ENCODE results near the gene FUBP3. TPM values are rescaled to one million over a fixed set of nuclear protein-coding genes. Genes with fewer than 3 reads are reported as not detected.

The FUBP3 gene
- polyA plus RNA-seq, 1 donor (not counting 4 experiments of a cell fraction or from before 2014, with no cell fraction given) = 39.1 TPM

DNA sequence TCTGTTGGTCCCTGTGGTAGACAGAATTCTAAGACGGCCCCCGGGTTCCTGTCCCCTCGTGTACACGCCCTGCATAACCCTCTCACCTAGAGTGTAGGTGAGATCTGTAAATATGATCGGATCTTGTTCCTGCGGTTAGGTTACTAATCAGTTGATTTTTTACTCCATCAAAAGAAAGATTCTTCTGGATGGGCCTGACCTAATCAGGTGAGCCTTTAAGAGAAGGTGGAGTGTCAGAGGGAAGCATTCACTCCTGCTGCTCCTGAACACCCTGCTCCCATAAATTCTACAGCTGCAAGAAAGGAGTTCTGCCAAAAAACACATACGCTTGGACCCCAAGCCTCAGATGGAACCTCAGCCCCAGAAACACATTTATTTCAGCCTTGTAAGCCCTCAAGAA is 15.6 kb upstream of the FUBP3 start:
- Histone ChIP-seq H3K36me3 (ENCODE audit: control insufficient read depth in 2 of 2, extremely low read depth in 1 of 2, insufficient read depth in 2 of 2, low read length in 2 of 2) (no peaks in the 10 kb centered on the region), H3K9me1 (ENCODE audit: control insufficient read depth, extremely low read depth, insufficient read depth, low read length) (no peaks in the 10 kb centered on the region), H2AFZ (ENCODE audit: control insufficient read depth, low read length) (no peak overlapping the region), H3K27ac (ENCODE audit: control insufficient read depth, insufficient read depth, low read length) (no peak overlapping the region), H3K9ac (ENCODE audit: control insufficient read depth, extremely low read depth, insufficient read depth, low read length) (no peak overlapping the region), H3K9me3 (ENCODE audit: control insufficient read depth, low read depth, low read length) (no peaks in the 10 kb centered on the region), H3K27me3 (ENCODE audit: control insufficient read depth, extremely low read depth, insufficient read depth, low read length) (no peaks in the 10 kb centered on the region), H4K20me1 (ENCODE audit: control insufficient read depth, extremely low read depth, insufficient read depth, low read length) (no peaks in the 10 kb centered on the region), H3K4me1 (ENCODE audit: control insufficient read depth, extremely low read depth, insufficient read depth, low read length) (peaks cover 6% of the 10 kb centered on the region), H3K4me2 (ENCODE audit: control insufficient read depth, extremely low read depth, insufficient read depth, low read depth, low read length) (no peak overlapping the region), H3K4me3 (ENCODE audit: control insufficient read depth in 2 of 3, extremely low read depth in 1 of 3, insufficient read depth in 2 of 3, low read depth in 1 of 3, low read length in 3 of 3) (no peak overlapping the region), H3K79me2 (ENCODE audit: control insufficient read depth, insufficient read depth, low read length) (no peaks in the 10 kb centered on the region)
- DNase-seq (ENCODE audit: low read depth, low spot score) = no peak
- no peak for TF ChIP-seq EZH2 (IDR thresholded peaks at IDR 0.05; ENCODE audit: low read length)
- no peak for FAIRE-seq
- dilution Hi-C loops (cut with MboI; ENCODE audit: extremely low pct_ligation_motif_present, low sequenced_read_pairs) = no loop called here

- dilution Hi-C loops (cut with MboI; ENCODE audit: extremely low pct_ligation_motif_present, low sequenced_read_pairs) = no loop called here
- no peaks in the 10 kb centered on the region for H3K27me3 ChIP-seq (ENCODE audit: control insufficient read depth, extremely low read depth, insufficient read depth, low read length)
- no peak overlapping the region for H3K27ac ChIP-seq (ENCODE audit: control insufficient read depth, insufficient read depth, low read length)
- no peaks in the 10 kb centered on the region for H3K9me3 ChIP-seq (ENCODE audit: control insufficient read depth, low read depth, low read length)
- FAIRE-seq = no peak
- H3K4me3 ChIP-seq (ENCODE audit: control insufficient read depth in 2 of 3, extremely low read depth in 1 of 3, insufficient read depth in 2 of 3, low read depth in 1 of 3, low read length in 3 of 3) = no peak overlapping the region
- no peak for DNase-seq (ENCODE audit: low read depth, low spot score)
- no peak overlapping the region for H3K4me2 ChIP-seq (ENCODE audit: control insufficient read depth, extremely low read depth, insufficient read depth, low read depth, low read length)
- no peaks in the 10 kb centered on the region for H3K9me1 ChIP-seq (ENCODE audit: control insufficient read depth, extremely low read depth, insufficient read depth, low read length)
- no peak overlapping the region for H3K9ac ChIP-seq (ENCODE audit: control insufficient read depth, extremely low read depth, insufficient read depth, low read length)
- no peaks in the 10 kb centered on the region for H3K36me3 ChIP-seq (ENCODE audit: control insufficient read depth in 2 of 2, extremely low read depth in 1 of 2, insufficient read depth in 2 of 2, low read length in 2 of 2)
- H2AFZ ChIP-seq (ENCODE audit: control insufficient read depth, low read length) = no peak overlapping the region
- H3K79me2 ChIP-seq (ENCODE audit: control insufficient read depth, insufficient read depth, low read length) = no peaks in the 10 kb centered on the region
- TF ChIP-seq, protein P1, sequence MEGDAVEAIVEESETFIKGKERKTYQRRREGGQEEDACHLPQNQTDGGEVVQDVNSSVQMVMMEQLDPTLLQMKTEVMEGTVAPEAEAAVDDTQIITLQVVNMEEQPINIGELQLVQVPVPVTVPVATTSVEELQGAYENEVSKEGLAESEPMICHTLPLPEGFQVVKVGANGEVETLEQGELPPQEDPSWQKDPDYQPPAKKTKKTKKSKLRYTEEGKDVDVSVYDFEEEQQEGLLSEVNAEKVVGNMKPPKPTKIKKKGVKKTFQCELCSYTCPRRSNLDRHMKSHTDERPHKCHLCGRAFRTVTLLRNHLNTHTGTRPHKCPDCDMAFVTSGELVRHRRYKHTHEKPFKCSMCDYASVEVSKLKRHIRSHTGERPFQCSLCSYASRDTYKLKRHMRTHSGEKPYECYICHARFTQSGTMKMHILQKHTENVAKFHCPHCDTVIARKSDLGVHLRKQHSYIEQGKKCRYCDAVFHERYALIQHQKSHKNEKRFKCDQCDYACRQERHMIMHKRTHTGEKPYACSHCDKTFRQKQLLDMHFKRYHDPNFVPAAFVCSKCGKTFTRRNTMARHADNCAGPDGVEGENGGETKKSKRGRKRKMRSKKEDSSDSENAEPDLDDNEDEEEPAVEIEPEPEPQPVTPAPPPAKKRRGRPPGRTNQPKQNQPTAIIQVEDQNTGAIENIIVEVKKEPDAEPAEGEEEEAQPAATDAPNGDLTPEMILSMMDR (optimal IDR thresholded peaks at IDR 0.05 in 1 of 3, IDR thresholded peaks at IDR 0.05 in 1 of 3, conservative IDR thresholded peaks at IDR 0.05 in 1 of 3; ENCODE audit: extremely low read depth in 1 of 3, insufficient read depth in 2 of 3, low read length in 3 of 3) = no peak
- no peak for TF ChIP-seq EZH2 (IDR thresholded peaks at IDR 0.05; ENCODE audit: low read length)
- no peaks in the 10 kb centered on the region for H4K20me1 ChIP-seq (ENCODE audit: control insufficient read depth, extremely low read depth, insufficient read depth, low read length)
- peaks cover 6% of the 10 kb centered on the region for H3K4me1 ChIP-seq (ENCODE audit: control insufficient read depth, extremely low read depth, insufficient read depth, low read length)
Measured at GRCh38 chr9:130565792-130566191, 13.6 kb upstream of the FUBP3 start.

DNA sequence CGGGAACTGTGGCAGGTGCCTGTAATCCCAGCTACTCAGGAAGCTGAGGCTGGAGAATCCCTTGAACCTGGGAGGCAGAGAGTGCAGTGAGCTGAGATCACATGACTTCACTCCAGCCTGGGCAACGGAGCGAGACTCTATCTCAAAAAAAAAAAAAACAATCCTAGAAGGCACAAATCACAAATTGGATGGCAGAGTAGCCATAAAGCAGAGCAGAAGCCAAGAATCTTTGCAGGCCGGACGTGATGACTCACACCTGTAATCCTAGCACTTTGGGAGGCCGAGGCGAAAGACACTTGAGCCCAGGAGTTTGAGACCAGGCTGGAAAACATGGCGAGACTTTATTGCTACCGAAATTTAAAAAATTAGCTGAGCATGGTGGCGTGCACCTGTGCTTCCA is 9.2 kb upstream of the FUBP3 start:
- no peaks in the 10 kb centered on the region for H3K9me3 ChIP-seq (ENCODE audit: control insufficient read depth, low read depth, low read length)
- H2AFZ ChIP-seq (ENCODE audit: control insufficient read depth, low read length) = no peak overlapping the region
- H3K79me2 ChIP-seq (ENCODE audit: control insufficient read depth, insufficient read depth, low read length) = no peaks in the 10 kb centered on the region
- no peak for FAIRE-seq
- no peak overlapping the region for H3K4me2 ChIP-seq (ENCODE audit: control insufficient read depth, extremely low read depth, insufficient read depth, low read depth, low read length)
- H3K9me1 ChIP-seq (ENCODE audit: control insufficient read depth, extremely low read depth, insufficient read depth, low read length) = no peaks in the 10 kb centered on the region
- H3K4me1 ChIP-seq (ENCODE audit: control insufficient read depth, extremely low read depth, insufficient read depth, low read length) = no peaks in the 10 kb centered on the region
- H3K27ac ChIP-seq (ENCODE audit: control insufficient read depth, insufficient read depth, low read length) = no peak overlapping the region
- DNase-seq (ENCODE audit: low read depth, low spot score) = no peak
- H4K20me1 ChIP-seq (ENCODE audit: control insufficient read depth, extremely low read depth, insufficient read depth, low read length) = no peaks in the 10 kb centered on the region
- TF ChIP-seq, protein P1 (optimal IDR thresholded peaks at IDR 0.05 in 1 of 3, IDR thresholded peaks at IDR 0.05 in 1 of 3, conservative IDR thresholded peaks at IDR 0.05 in 1 of 3; ENCODE audit: extremely low read depth in 1 of 3, insufficient read depth in 2 of 3, low read length in 3 of 3) = no peak
- no peak for TF ChIP-seq EZH2 (IDR thresholded peaks at IDR 0.05; ENCODE audit: low read length)
- H3K27me3 ChIP-seq (ENCODE audit: control insufficient read depth, extremely low read depth, insufficient read depth, low read length) = no peaks in the 10 kb centered on the region
- dilution Hi-C loops (cut with MboI; ENCODE audit: extremely low pct_ligation_motif_present, low sequenced_read_pairs) = no loop called here
- no peak overlapping the region for H3K4me3 ChIP-seq (ENCODE audit: control insufficient read depth in 2 of 3, extremely low read depth in 1 of 3, insufficient read depth in 2 of 3, low read depth in 1 of 3, low read length in 3 of 3)
- no peak overlapping the region for H3K9ac ChIP-seq (ENCODE audit: control insufficient read depth, extremely low read depth, insufficient read depth, low read length)
- no peaks in the 10 kb centered on the region for H3K36me3 ChIP-seq (ENCODE audit: control insufficient read depth in 2 of 2, extremely low read depth in 1 of 2, insufficient read depth in 2 of 2, low read length in 2 of 2)
